EL (cell line): Measurements from ENCODE around the gene RAD9A.

Experiments used
- DNase-seq: peaks from one replicate; pipeline ENCODE4 v3.0.0-alpha.2; 2016

RAD9A gene

DNA sequence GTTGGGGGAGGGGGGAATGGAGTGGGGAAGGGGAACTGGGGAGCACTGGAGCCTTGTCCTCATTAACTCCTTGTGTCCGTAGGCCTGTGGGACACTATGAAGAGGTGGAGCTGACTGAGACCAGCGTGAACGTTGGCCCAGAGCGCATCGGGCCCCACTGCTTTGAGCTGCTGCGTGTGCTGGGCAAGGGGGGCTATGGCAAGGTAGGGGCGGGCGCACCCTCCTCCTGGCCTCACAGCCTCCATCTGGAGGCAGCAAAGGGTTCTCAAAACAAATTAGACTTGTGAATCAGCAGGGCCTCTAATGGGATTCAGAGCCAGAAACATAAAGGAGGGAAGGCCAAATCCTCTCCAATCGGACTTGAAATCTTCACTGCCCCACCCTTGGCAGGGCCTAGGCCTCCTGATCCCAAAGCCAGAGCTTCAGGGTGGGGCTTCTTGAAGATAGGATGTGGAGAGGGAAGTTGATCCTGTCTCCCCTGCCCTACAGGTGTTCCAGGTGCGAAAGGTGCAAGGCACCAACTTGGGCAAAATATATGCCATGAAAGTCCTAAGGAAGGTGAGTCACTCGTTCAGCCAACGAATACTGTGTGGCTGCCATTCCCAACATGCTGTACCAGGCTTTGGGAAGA lies 37.4 kb downstream of the RAD9A start:
- no peak for DNase-seq

DNA sequence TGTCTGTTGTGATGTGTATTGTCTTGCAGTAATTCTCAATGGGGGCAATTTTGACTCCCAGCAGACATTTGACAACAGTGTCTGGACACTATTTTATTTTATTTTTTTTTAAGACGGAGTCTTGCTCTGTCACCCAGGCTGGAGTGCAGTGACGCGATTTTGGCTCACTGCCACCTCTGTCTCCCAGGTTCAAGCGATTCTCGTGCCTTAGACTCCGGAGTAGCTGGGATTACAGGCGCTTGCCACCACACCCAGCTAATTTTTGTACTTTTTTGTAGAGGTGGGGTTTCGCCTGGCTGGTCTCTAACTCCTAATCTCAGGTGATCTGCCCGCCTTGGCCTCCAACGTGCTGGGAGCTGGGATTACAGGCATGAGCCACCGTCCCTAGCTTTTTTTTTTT lies 37.9 kb downstream of the RAD9A start:
- DNase-seq, result no peak

DNA sequence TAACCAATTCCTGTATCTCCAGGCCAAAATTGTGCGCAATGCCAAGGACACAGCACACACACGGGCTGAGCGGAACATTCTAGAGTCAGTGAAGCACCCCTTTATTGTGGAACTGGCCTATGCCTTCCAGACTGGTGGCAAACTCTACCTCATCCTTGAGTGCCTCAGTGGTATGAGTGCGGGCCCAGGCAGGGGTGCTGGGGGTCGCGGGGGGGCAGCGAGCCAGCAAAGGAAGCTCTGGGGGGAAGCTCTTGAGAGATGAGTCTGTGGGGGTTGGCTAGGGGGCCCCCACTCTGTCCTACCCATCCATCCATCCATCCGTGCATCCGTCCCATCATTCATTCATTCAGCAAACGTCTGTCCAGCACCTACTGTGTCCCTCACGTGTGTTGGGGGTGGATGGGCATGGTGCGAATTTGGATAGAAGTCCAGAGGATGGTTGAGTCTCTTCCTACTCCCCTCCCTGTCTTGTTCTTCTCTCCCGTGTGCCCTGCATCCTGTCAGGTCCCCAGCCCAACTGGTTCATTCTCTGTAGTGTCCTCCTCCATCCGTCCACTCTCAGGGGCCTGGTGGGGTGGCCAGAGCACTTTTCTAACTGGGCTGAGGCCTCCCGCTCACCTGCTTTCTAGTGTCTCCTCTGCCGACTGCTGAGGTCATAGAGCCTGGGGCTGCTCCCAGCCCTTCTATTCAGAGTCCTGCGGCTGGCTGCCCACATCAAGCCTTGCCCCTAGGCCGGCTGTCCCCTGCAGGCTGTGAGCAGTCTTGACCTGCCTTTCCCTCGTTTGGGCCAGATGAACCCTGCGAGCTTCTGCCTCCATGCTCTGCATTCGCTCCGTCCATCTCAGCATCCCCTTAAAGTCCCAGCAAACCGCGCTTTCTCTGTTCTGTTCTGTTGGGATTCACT lies 39.8 kb downstream of the RAD9A start:
- DNase-seq, result no peak

DNA sequence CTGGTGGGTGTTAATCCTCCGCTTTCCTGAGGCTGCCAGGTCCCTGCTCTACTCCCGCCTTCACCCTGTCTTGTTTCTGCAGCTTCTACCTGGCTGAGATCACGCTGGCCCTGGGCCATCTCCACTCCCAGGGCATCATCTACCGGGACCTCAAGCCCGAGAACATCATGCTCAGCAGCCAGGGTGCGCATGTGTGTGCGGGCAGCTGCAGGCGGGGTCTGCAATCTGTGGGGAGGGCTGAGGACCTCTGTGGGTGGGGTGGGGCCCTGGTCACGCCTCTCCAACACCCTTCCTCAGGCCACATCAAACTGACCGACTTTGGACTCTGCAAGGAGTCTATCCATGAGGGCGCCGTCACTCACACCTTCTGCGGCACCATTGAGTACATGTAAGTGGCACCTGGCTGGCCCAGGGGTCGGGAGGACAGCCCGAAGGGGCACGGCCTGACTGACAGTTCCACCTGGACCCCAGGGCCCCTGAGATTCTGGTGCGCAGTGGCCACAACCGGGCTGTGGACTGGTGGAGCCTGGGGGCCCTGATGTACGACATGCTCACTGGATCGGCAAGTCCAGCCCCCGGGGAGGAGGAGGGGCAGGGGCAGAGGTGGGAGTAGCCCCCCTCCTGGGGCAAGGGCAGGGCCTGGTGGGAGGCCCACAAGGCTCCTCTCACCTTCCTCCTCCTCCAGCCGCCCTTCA lies 41.0 kb downstream of the RAD9A start:
- DNase-seq, result no peak

DNA sequence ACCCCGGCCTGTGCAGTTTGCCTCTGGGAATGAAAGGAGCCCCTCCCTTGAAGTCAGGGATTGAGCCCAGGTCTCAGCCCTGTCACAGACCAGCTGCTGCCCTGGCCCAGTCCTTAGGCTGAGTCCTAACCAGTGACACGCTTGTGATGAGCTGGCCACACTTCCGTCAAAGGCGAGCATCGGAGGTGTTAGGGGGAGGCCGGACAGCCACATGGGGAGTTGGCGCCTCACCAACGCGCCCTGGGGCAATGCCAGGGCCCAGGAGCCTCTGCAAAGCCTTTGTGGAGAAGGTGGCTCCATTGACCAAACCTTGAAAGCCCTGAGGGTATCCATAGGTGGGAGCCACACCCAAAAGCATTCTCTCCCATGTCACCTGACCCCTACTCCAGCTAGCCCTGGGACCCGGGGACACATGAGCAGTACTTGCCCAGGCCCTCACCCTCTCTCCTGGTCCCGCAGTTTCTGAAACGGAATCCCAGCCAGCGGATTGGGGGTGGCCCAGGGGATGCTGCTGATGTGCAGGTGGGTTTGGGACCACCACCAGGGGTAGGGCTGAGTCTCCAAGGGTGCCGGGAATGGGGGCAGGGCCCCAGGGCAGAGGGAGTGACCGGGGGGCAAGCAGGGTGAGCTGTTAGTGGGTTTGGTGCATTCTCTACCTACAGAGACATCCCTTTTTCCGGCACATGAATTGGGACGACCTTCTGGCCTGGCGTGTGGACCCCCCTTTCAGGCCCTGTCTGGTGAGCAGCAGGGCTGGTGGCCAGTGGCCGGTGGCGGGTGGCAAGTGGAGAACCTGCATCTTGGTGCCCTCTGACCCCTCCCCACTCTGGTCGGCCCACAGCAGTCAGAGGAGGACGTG lies 42.0 kb downstream of the RAD9A start:
- DNase-seq, result no peak

DNA sequence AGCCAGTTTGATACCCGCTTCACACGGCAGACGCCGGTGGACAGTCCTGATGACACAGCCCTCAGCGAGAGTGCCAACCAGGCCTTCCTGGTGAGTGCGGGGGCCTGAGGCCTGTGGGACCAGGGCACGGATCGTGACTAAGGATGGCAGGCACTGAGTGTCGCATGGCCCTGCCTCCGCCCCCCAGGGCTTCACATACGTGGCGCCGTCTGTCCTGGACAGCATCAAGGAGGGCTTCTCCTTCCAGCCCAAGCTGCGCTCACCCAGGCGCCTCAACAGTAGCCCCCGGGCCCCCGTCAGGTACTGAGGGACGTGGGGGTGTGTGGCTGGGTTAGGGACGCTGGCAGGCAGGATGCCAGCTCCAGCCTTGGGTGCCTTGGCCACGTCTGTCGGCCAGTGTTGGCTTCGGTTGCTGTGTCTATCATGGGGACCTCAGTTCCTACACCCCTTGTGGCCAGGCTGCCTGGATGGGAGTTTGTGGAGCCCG lies 42.7 kb downstream of the RAD9A start:
- DNase-seq, result no peak

DNA sequence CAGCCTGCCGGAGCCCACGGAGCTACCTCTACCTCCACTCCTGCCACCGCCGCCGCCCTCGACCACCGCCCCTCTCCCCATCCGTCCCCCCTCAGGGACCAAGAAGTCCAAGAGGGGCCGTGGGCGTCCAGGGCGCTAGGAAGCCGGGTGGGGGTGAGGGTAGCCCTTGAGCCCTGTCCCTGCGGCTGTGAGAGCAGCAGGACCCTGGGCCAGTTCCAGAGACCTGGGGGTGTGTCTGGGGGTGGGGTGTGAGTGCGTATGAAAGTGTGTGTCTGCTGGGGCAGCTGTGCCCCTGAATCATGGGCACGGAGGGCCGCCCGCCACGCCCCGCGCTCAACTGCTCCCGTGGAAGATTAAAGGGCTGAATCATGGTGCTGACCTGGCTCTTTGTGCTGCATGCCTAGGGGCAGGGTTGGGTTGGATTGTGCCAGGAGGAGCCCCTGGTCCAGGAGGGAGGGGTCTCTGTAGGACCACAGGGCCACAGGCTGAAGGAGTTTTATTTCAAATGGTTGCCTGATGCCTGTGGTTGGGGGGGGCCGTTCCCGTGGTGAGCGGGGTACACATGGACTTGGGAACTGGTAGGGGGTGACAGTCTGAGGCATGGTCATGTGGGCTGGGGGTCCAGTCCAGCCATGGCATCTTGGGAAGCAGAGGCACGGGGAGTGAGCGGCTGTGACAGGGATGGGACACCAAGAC lies 43.4 kb downstream of the RAD9A start:
- no peak for DNase-seq

DNA sequence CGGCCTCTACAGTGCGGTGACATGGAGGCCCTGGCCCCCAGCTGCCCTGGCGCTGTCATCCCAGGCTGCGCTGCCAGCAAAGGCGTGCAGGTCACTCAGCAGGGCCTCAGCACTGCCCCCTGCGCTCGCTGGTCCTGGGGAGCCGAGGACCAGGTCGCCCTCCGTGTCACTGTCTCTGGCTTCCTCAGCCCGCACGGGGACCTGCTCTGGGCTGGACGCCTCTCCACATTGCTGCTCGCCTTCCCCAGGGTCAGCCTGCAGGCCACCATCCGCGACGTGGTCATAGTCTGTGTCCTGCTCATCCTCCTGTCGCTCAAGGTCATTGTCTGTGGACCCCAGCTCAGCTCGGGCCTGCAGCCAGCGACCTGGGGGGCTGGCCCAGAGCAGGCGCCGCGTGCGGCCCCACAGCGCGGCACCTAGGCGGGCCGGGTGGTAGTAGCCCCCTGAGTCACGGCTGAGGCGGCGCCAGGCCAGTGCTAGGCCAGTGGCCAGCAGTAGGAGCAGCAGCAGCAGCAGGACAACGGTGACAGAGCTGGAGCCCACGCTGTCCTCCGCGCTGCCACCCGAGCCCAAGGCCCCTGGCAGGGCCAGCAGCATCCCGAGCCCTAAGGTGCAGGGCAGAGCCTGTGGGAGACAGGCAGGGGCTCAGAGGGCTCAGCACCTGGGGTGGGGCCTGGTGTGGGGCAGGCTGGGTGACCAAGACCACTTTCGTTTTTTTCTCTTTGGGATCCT lies 44.1 kb downstream of the RAD9A start:
- no peak for DNase-seq

DNA sequence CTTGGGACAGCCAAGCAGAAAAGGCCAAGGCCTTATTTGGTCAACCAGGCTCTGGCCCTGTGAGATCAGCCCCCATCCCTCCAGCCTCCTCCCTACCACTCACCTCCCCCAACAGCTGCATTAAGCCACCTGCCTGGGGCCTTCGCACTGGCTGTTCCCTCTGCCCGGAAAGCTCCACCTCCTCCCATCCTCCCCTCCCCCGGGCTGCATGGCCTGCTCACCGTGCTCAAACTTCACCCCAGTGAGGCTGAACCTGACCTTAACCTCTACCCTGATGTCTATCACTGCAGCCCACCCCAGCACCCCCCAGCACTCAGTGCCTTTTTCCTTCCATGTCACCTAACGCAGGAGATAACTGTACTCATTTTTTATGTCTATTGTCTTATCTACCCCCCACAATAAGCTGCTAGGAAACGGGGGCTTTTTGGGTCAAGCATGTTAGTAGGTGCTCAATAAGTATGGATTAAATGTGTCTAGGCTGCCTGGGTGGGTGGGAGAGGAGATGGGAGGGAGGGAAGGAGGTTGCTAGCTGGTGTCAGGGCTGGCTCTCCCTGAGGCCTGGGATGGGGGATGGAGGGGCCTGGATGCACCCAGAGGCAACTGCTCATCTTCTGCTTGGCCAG lies 44.8 kb downstream of the RAD9A start:
- no peak for DNase-seq

DNA sequence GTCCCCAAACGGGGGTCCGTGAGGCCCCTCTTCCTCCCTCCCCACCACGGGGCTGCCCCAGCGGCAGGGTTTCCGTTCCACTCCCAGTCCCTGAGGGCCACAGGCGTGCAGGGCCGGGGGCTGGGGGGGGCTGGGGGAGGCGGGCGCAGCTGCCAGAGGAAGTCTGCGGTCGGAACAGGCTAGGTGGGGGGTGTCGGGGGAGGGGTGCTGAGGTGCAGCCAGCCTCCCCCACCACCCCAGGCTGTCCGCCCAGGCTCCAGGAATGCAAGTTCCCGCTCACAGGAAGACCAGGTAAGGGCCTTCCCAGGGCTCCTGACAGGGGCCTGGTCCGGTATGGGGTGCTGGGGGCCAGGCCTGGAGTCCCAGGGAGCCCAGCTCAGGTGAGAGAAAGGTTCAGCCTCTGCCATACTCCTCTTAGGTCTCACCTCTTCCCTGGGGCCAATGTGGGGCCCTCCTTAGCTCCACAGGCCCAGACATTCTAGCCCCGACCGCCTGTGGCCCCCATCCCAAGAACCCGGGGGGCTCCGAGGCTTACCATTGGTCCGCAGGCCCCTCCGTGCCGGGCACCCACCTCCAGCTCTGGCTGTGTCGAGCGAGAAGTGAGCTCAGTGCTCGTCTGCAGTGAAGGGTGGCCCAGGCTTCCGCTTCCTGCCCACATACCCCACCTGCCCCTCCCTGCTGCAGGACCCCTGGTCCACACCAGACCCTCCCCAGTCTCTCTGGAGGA lies 45.5 kb downstream of the RAD9A start, which contains the start of gene PTPRCAP:
Gene PTPRCAP, minus strand, starts transcription at position 601 of the 727 bp plus-strand sequence. Its CDS starts 63 bp downstream, at position 538.
- no peak for DNase-seq

DNA sequence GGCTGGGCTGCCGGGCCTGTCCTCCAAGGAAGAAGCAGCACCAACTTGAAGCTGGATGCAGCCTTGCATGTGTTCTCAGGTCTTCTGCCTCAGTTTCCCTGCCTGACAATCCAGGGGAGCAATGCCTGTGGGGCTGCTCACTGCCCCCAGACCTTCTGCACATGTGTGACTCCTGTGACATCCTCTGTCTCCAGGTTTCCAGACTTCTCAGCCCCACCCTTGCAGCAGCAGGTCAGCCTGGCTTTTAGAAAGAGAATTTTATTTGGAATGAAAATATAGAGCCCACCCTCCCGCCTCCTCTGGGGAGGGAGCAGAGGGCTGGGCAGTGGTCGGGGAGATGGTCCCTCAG lies 46.0 kb downstream of the RAD9A start:
- no peak for DNase-seq

DNA sequence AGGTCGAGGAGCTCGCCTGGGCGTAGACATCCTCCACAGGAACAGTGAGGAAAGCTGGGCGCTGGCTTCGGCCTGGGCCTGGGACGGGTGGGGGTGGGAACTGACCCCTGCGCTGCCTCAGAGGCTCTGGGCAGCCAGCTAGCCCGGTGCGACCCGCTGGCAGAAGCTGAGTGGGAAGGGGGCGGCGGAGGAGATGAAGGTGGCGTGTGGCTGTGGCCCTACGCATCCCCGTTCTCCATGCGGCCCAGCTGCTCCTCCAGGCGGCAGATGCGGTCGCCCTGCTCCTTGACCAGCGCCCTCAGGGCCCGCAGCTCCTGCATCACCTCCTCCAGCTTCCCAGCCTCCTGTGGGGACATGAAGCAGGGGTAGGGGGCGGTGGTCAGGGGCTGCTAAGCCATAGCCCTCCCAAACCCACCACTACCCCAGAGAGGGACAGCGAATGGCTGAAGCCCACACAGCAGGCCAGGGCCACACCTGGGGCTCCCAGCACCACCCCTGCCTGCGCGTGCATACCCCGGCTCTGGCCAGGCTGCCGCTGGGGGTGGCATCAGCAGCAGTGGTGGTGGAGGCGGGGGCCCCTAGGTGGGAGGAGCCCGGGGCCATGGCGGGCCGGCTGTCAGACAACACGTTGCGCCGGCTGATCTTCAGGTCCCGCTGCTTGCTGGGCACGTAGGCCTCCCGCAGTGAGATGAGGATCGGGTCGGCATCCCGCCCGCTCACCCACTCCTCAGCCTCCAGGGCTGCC lies 46.5 kb downstream of the RAD9A start:
- no peak for DNase-seq

DNA sequence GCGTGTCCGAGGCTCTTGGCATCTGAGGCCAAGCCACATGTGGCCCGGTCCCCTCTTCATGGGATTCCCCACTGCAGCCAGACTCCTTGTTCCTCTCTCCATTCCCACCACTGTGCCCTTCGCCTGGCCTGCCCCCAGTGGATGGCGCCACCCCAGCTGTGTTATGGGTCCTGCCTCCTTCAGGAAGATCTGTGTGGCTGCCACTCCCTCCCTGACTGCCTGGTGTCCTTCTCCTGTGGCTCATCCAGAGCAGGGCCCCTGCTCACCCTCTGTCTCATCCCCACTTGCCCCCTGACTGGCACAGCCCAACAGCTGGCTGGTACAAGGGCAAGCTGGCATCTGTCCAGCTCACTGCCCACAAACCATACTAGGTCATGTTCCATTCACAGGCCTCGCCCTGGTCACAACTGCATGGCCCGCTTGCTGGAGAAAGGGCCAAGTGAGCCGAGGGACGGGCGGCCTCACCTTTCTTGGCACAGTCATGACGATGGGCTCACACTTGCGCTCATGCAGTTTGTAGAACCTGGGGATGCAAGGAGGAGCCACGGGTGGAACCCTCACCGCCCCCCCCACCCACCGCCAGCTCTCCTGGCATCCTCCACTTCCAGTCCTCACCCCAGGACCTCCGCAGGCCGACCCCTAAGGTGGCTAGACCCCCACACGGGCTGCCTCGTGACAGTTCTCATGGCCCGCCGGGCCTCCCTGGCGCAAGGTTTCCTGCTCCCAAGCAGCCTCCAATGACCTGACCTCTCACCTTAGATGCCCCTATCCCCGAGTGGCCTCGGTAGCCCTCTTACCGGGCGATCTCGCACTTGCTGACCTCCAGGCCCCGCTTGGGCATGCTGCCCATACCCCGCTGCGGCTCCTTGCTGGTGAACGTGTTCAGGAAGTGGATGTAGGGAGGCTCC lies 47.8 kb downstream of the RAD9A start:
- no peak for DNase-seq

DNA sequence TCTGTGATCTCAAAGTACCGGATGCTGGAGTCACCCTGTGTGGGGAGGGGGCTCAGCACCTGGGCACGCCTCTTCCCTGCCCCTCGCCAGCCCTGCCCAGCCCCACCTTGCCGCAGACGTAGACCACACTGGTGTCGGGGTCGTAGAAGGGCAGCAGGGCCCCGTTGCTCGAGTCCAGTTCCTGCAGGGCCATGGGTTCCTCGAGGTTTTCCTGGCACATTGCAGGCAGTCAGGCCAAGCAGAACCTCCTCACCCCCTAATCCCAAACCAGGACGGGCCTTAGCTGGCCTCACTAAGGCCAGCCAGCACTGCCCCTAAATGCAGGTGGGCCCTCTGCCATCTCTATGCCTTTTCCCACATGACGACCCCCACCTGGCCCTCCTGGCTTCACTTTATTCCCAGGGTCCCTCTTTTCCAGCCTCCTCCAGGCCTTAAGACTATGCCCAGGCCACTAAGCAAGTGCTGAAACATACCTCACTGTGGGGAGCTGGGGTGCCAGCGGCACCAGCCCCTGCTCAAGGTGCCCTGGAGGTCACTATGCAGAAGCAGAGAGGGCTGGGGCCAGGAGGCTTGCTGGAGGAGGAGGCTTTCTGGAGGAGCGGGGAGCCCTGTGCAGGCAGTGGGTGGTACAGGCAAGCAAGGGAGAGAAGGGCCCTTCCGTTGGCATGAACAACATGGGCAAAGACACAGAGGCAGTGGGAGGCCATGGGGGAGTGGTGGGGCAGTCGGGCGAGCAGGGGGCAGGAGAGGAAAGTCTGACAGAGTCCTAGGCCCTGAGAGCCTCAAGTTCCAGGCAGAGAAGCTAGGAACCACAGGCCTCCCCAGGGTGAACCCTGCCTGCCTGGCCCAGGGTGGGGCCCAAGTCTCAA lies 48.7 kb downstream of the RAD9A start:
- DNase-seq, result no peak

DNA sequence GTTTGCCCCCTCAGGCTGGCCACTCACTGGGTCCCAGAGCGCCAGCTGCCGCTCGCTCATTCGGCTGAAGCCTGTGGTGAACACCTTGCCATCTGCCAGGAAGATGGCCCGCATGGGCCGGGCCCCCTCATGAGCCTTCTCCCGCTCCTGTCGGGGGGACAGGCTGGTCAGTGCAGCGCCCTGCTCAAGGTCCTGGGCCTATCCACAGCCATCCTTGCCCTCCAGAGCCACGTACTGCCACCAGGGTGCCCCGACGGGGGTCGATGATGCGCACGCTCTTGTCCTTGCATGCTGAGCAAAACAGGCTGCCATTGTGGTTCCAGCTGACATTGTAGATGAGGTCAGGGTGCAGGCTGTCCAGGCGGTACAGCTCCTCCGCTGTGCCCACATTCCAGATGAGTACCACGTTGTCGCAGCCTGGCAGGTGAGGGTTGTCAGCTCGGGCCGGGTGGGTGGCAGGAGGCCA lies 49.3 kb downstream of the RAD9A start:
- DNase-seq, result no peak

DNA sequence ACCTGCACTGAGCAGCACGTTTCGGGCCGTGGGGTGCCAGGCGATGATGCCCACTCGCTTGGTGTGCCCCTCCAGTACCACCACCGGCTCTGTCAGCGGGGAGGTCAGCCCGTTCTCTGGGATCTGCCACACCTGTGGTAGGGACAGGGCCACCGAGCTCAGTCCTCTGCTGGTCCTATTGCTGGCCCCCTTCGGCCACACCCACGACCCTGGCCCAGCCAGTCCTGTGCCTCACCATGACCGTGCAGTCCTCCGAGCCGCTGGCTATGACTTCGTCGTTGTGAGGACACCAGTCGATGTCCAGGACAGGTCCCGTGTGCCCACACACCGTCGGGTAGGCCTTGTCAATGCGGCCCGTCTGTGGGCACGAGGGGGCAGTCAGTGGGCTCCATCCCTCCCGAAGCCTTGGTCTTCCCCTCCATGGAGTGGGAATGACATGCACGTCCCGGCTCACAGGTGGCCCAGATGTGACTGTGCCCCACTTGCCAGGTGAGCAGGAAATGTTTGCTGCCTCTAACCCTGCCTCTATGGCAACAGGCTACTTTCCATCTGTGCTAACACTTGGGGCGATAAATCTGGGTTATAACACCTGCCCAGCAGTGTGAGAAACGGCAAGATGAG lies 50.1 kb downstream of the RAD9A start:
- no peak for DNase-seq
